ENCODE results near the gene IDS.

IDS gene

GRCh38 chrX:149469406-149469805, 35.7 kb downstream of the IDS start:
- DNase-seq (ENCODE audit: extremely low spot score, insufficient read length, low read depth): no peak
- FAIRE-seq: no peak

- FAIRE-seq (no peak), DNase-seq (ENCODE audit: extremely low spot score, insufficient read length, low read depth) (no peak)
Observed at GRCh38 chrX:149467920-149468319, 37.2 kb downstream of the IDS start.

- FAIRE-seq (no peak), DNase-seq (ENCODE audit: extremely low spot score, insufficient read length, low read depth) (no peak)
Observed at GRCh38 chrX:149467461-149467860, 37.6 kb downstream of the IDS start.

GRCh38 chrX:149462849-149463248, 42.3 kb downstream of the IDS start:
- DNase-seq (ENCODE audit: extremely low spot score, insufficient read length, low read depth) (no peak), FAIRE-seq (no peak)

- FAIRE-seq: no peak
- no peak for DNase-seq (ENCODE audit: extremely low spot score, insufficient read length, low read depth)
Observed at GRCh38 chrX:149461746-149462145, 43.4 kb downstream of the IDS start.

- no peak for DNase-seq (ENCODE audit: extremely low spot score, insufficient read length, low read depth)
- FAIRE-seq: no peak
Observed at GRCh38 chrX:149458586-149458985, 46.5 kb downstream of the IDS start.

GRCh38 chrX:149456476-149457245, 48.4 kb downstream of the IDS start:
- DNase-seq (ENCODE audit: extremely low spot score, insufficient read length, low read depth) (no peak), FAIRE-seq (no peak)

GRCh38 chrX:149455934-149456333, 49.2 kb downstream of the IDS start:
- DNase-seq (ENCODE audit: extremely low spot score, insufficient read length, low read depth) (no peak), FAIRE-seq (no peak)

- FAIRE-seq (no peak), DNase-seq (ENCODE audit: extremely low spot score, insufficient read length, low read depth) (no peak)
Observed at GRCh38 chrX:149453906-149454822, 50.9 kb downstream of the IDS start.

- FAIRE-seq: no peak
- no peak for DNase-seq (ENCODE audit: extremely low spot score, insufficient read length, low read depth)
Observed at GRCh38 chrX:149453030-149453429, 52.1 kb downstream of the IDS start.

GRCh38 chrX:149433451-149433850, 71.7 kb downstream of the IDS start:
- DNase-seq (ENCODE audit: extremely low spot score, insufficient read length, low read depth) (no peak), FAIRE-seq (no peak)

GRCh38 chrX:149433051-149433450, 72.1 kb downstream of the IDS start:
- DNase-seq (ENCODE audit: extremely low spot score, insufficient read length, low read depth): no peak
- no peak for FAIRE-seq
